DND-41 (cell line): ENCODE data around the gene MAZ.
A peak's percentile ranks its signal among the peaks of the same experiment; 100 is the strongest.

Source experiments
- ATAC-seq: fragments of 200-7000 bp; cut with Tn5 transposase; 3 replicates; pipeline ENCODE4 v1.9.1; 2021; ENCODE audit warnings: low read depth; ENCODE audit not compliant: insufficient read depth
- DNase-seq: peaks from one replicate; pipeline ENCODE4 v3.0.0-alpha.2; 2020
- H2AFZ ChIP-seq: 2 replicates; pipeline ENCODE4 v1.6.0; 2012; ENCODE audit warnings: low read depth, low read length
- H3K27ac ChIP-seq: 2 replicates; pipeline ENCODE4 v1.5.1; 2012; ENCODE audit warnings: low read length, inconsistent platforms
- H3K27me3 ChIP-seq: fragments of 200-600 bp; sonication (generic); 2 replicates; pipeline ENCODE4 v1.6.0; 2012; ENCODE audit warnings: low read length, mild to moderate bottlenecking, inconsistent platforms; ENCODE audit not compliant: insufficient read depth, poor library complexity
- H3K36me3 ChIP-seq: 2 replicates; pipeline ENCODE4 v1.5.1; 2012; ENCODE audit warnings: low read length, inconsistent platforms; ENCODE audit not compliant: insufficient read depth
- H3K4me1 ChIP-seq: 2 replicates; pipeline ENCODE4 v1.5.1; 2012; ENCODE audit warnings: mild to moderate bottlenecking, low read length; ENCODE audit not compliant: insufficient read depth
- H3K4me2 ChIP-seq: 2 replicates; pipeline ENCODE4 v1.6.0; 2012; ENCODE audit warnings: mild to moderate bottlenecking, moderate library complexity, low read length, inconsistent platforms; ENCODE audit not compliant: insufficient read depth
- H3K4me3 ChIP-seq, 2 experiments: fragments of 200-600 bp in 1 of 2; shearing (Covaris generic) in 1 of 2; 2 replicates each; pipeline ENCODE4 v1.5.1; 2012 to 2016; ENCODE audit warnings: inconsistent platforms in 2 of 2, low read length in 2 of 2, mild to moderate bottlenecking in 2 of 2, low read depth in 1 of 2, moderate library complexity in 1 of 2
- H3K79me2 ChIP-seq: 2 replicates; pipeline ENCODE4 v1.6.0; 2012; ENCODE audit warnings: low read length, inconsistent platforms; ENCODE audit not compliant: insufficient read depth
- H3K9ac ChIP-seq: 2 replicates; pipeline ENCODE4 v1.6.0; 2012; ENCODE audit warnings: low read depth, mild to moderate bottlenecking, inconsistent platforms, low read length, moderate library complexity
- H3K9me3 ChIP-seq: 2 replicates; pipeline ENCODE4 v1.5.1; 2012; ENCODE audit warnings: low read length, moderate library complexity, mild to moderate bottlenecking, inconsistent platforms; ENCODE audit not compliant: insufficient read depth, severe bottlenecking
- H4K20me1 ChIP-seq: 2 replicates; pipeline ENCODE4 v1.6.0; 2012; ENCODE audit warnings: low read length; ENCODE audit not compliant: insufficient read depth
- EZH2 ChIP-seq: IDR thresholded peaks from 3 replicates; pipeline ENCODE4 v1.6.1; 2012; ENCODE audit warnings: borderline replicate concordance, low read depth, mild to moderate bottlenecking, moderate library complexity, low read length, inconsistent platforms; ENCODE audit not compliant: severe bottlenecking
- TF ChIP-seq, protein P1 (sequence below): IDR thresholded peaks from 2 replicates; pipeline ENCODE4 v1.5.1; 2012; ENCODE audit warnings: borderline replicate concordance, low read length, moderate library complexity, mild to moderate bottlenecking; ENCODE audit not compliant: poor library complexity, severe bottlenecking; ENCODE audit errors: extremely low read depth

Gene MAZ

DNA sequence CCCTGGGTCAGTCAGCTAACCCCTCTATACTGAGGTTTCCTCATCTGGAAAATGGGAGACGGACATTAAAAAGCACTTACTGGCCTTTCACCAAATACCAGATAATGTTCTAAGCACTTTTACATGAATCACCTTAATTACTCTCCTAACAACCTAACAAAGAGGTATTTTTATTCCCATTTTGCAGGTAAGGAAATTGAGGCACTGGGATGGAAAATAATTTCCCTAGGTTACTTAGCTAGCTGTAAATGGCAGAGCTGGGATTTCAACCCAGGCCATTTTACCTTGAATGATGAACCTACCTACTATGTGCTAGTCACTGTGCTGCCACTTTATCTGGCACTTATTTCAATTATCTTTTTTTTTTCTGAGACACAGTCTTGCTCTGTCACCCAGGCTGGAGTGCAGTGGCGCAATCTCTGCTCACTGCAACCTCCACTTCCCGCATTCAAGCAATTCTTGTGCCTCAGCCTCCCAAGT lies 12.1 kb upstream of the MAZ start:
- DNase-seq, result no peak
- H3K27me3 ChIP-seq, result no peaks in the 10 kb centered on the region
- no peak overlapping the region for H3K27ac ChIP-seq
- H3K9ac ChIP-seq, result no peak overlapping the region
- peaks cover 39% of the 10 kb centered on the region for H3K4me1 ChIP-seq
- peaks cover 79% of the 10 kb centered on the region for H3K36me3 ChIP-seq
- no peak for ATAC-seq
- no peak overlapping the region for H3K4me3 ChIP-seq
- H4K20me1 ChIP-seq, result peaks cover 28% of the 10 kb centered on the region; the same call in 1 of the 2 replicates
- H3K79me2 ChIP-seq, result peaks cover 89% of the 10 kb centered on the region
- TF ChIP-seq, protein P1, sequence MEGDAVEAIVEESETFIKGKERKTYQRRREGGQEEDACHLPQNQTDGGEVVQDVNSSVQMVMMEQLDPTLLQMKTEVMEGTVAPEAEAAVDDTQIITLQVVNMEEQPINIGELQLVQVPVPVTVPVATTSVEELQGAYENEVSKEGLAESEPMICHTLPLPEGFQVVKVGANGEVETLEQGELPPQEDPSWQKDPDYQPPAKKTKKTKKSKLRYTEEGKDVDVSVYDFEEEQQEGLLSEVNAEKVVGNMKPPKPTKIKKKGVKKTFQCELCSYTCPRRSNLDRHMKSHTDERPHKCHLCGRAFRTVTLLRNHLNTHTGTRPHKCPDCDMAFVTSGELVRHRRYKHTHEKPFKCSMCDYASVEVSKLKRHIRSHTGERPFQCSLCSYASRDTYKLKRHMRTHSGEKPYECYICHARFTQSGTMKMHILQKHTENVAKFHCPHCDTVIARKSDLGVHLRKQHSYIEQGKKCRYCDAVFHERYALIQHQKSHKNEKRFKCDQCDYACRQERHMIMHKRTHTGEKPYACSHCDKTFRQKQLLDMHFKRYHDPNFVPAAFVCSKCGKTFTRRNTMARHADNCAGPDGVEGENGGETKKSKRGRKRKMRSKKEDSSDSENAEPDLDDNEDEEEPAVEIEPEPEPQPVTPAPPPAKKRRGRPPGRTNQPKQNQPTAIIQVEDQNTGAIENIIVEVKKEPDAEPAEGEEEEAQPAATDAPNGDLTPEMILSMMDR, result no peak
- TF ChIP-seq EZH2, result no peak
- peak overlapping the region; percentile 88; the same call in 1 of the 2 replicates for H3K4me2 ChIP-seq
- H3K9me3 ChIP-seq, result no peaks in the 10 kb centered on the region
- no peak overlapping the region for H2AFZ ChIP-seq

DNA sequence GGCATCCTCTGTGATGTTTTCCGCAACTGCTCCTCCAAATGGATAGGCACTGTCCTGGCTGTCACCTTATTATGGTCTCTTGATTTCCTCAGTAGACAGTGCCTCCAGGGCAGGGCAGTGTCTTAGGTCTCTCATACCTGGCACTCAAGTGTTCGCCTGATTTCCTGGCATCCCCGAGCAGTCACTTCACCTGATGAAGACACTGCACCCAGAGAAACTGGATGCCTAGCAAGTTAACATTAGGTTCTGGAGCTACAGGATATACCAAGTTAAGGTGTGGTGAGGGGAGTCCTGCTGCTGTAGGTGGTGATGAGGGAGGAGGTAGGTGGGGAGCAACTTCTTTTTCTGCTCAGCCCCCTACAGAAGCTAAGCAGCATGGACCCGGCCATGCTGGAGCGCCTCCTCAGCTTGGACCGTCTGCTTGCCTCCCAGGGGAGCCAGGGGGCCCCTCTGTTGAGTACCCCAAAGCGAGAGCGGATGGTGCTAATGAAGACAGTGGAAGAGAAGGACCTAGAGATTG lies 3.9 kb upstream of the MAZ start:
- no peak for ATAC-seq
- Histone ChIP-seq H3K27ac (0 out of 2 replicates have a peak overlapping the region, but pooled peaks have one; percentile 49), H3K79me2 (peaks cover 36% of the 10 kb centered on the region), H3K36me3 (peaks cover 79% of the 10 kb centered on the region), H4K20me1 (peaks cover 4% of the 10 kb centered on the region), H2AFZ (no peak overlapping the region), H3K27me3 (no peaks in the 10 kb centered on the region), H3K9ac (peak overlapping the region; percentile 87; the same call in 1 of the 2 replicates), H3K4me2 (no peak overlapping the region), H3K9me3 (no peaks in the 10 kb centered on the region), H3K4me1 (peaks cover 40% of the 10 kb centered on the region), H3K4me3 (no peak overlapping the region)
- TF ChIP-seq, protein P1, result no peak
- no peak for TF ChIP-seq EZH2
- no peak for DNase-seq

DNA sequence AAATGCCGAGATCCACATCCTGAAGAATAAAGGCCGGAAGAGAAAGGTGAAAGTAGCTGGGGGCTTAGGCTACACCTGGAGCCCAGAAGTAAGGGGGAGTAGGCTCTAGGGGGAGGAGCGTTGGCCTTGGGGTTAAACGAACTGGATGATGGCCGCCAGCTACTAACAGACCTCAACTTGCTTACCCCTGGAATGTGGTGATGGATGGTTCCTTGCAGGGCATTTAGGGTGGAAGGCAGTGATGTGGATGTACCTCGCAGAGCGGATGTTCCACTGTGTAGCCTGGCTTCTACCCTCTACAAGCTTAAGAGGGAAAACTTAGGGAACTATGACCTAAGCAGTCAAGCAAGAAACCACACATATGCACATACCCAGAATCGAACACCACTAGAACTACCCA lies 2.3 kb upstream of the MAZ start:
- H3K27me3 ChIP-seq, result no peaks in the 10 kb centered on the region
- peak overlapping the region; percentile 99 for H3K27ac ChIP-seq
- no peak for DNase-seq
- H3K9me3 ChIP-seq, result no peaks in the 10 kb centered on the region
- H3K4me2 ChIP-seq, result peak overlapping the region; percentile 86
- peak overlapping the region; percentile 87 for H3K9ac ChIP-seq
- H2AFZ ChIP-seq, result no peak overlapping the region
- no peak for TF ChIP-seq EZH2
- TF ChIP-seq, protein P1, result no peak
- peaks cover 55% of the 10 kb centered on the region for H3K4me1 ChIP-seq
- ATAC-seq, result no peak
- H3K4me3 ChIP-seq, result peak overlapping the region in 1 of 2 experiments; percentile 78; a peak in 2 of 4 replicates
- peaks cover 43% of the 10 kb centered on the region for H3K79me2 ChIP-seq
- H3K36me3 ChIP-seq, result peaks cover 79% of the 10 kb centered on the region
- peaks cover 19% of the 10 kb centered on the region for H4K20me1 ChIP-seq
